Stimulated activated CD8-positive, alpha-beta memory T cell treated with anti-CD3 and anti-CD28 coated beads, Interleukin-7, amount 100 ng/mL, for 1 hour (primary cell): ENCODE results near the gene ELAVL1.

ENCODE experiments used
- DNase-seq, 2 donors: peaks; one replicate each; pipeline ENCODE4 v3.0.0-alpha.2; 2020; ENCODE audit warnings: low read depth in 2 of 2

Gene ELAVL1

GRCh38 chr19:7985481-7985911 is 19.9 kb downstream of the ELAVL1 start:
- no peak for DNase-seq

- DNase-seq = no peak
These were observed 21.2 kb downstream of the ELAVL1 start for GRCh38 chr19:7983995-7984837.

- no peak for DNase-seq
These were observed 22.0 kb downstream of the ELAVL1 start for GRCh38 chr19:7983286-7983950.

GRCh38 chr19:7982651-7983099 is 22.8 kb downstream of the ELAVL1 start:
- no peak for DNase-seq

GRCh38 chr19:7982103-7982502 is 23.3 kb downstream of the ELAVL1 start:
- no peak for DNase-seq

GRCh38 chr19:7981661-7982060 is 23.8 kb downstream of the ELAVL1 start:
- DNase-seq = no peak

- DNase-seq = no peak
These were observed 24.2 kb downstream of the ELAVL1 start for GRCh38 chr19:7981199-7981598.

- DNase-seq = no peak
These were observed 24.8 kb downstream of the ELAVL1 start for GRCh38 chr19:7980635-7981121.

- no peak for DNase-seq
These were observed 25.3 kb downstream of the ELAVL1 start for GRCh38 chr19:7980168-7980567.

- DNase-seq = no peak
These were observed 25.9 kb downstream of the ELAVL1 start for GRCh38 chr19:7979559-7979958.

GRCh38 chr19:7979011-7979410 is 26.4 kb downstream of the ELAVL1 start:
- no peak for DNase-seq

- no peak for DNase-seq
These were observed 27.1 kb downstream of the ELAVL1 start for GRCh38 chr19:7978179-7978825.

GRCh38 chr19:7977723-7978040 is 27.8 kb downstream of the ELAVL1 start:
- DNase-seq = no peak

GRCh38 chr19:7977021-7977722 is 28.3 kb downstream of the ELAVL1 start:
- DNase-seq = no peak

GRCh38 chr19:7976461-7976860 is 29.0 kb downstream of the ELAVL1 start:
- no peak for DNase-seq

GRCh38 chr19:7975037-7975436 is 30.4 kb downstream of the ELAVL1 start:
- no peak for DNase-seq

GRCh38 chr19:7973883-7974282 is 31.6 kb downstream of the ELAVL1 start:
- no peak for DNase-seq

- DNase-seq = no peak
These were observed 33.6 kb downstream of the ELAVL1 start for GRCh38 chr19:7971553-7972520.

GRCh38 chr19:7970716-7971448 is 34.6 kb downstream of the ELAVL1 start:
- no peak for DNase-seq

- DNase-seq = no peak
These were observed 35.9 kb downstream of the ELAVL1 start for GRCh38 chr19:7969555-7969939.
